IMR-90 (cell line): ENCODE data around the gene EDIL3. TPM values are rescaled to one million over a fixed set of nuclear protein-coding genes. Genes with fewer than 3 reads are reported as not detected.

ENCODE experiments used
- ATAC-seq: fragments of 200-7000 bp; cut with Tn5 transposase; 2 replicates; pipeline ENCODE4 v1.9.1; 2020; ENCODE audit warnings: low read depth, mild to moderate bottlenecking, moderate library complexity
- BruUV-seq: library from RNA; stranded (reverse); fragments of 400-500 nt; replicated peaks from 2 replicates; lab custom pipeline; 2021; lab: Mats Ljungman, UMichigan
- CTCF ChIA-PET: fragments of 300-600 bp; formaldehyde crosslinking; extraction: SDS; loops from one replicate; lab custom pipeline; 2021; ENCODE audit warnings: antibody characterized with exemption; lab: Yijun Ruan, JAX
- POLR2A ChIA-PET: fragments of 300-600 bp; sonication (Branson Sonifier 250); formaldehyde crosslinking; loops from one replicate; lab custom pipeline; 2022; ENCODE audit warnings: antibody characterized with exemption; ENCODE audit not compliant: unreplicated experiment; lab: Charles Lee
- DNase-seq: peaks from one replicate; pipeline ENCODE4 v3.0.0; 2013
- H2AFZ ChIP-seq: replicated peaks from 2 replicates; pipeline ENCODE3; 2013; ENCODE audit warnings: low read length, mild to moderate bottlenecking; ENCODE audit not compliant: poor library complexity
- H2AK5ac ChIP-seq: 2 replicates; pipeline ENCODE4 v1.6.1; 2013; ENCODE audit warnings: low read depth, low read length, inconsistent platforms
- H2AK9ac ChIP-seq: replicated peaks from 2 replicates; pipeline ENCODE3; 2013; ENCODE audit warnings: mild to moderate bottlenecking, low read depth, low read length, moderate library complexity; ENCODE audit not compliant: poor library complexity
- H2BK120ac ChIP-seq: 2 replicates; pipeline ENCODE4 v1.6.1; 2013; ENCODE audit warnings: low read depth, low read length, inconsistent platforms
- H2BK15ac ChIP-seq: 3 replicates; pipeline ENCODE4 v1.6.1; 2013; ENCODE audit warnings: low read depth, low read length, inconsistent platforms
- H2BK20ac ChIP-seq: 2 replicates; pipeline ENCODE4 v1.6.1; 2013; ENCODE audit warnings: low read depth, mild to moderate bottlenecking, inconsistent platforms, low read length, moderate library complexity
- H2BK5ac ChIP-seq: 2 replicates; pipeline ENCODE4 v1.6.1; 2013; ENCODE audit warnings: mild to moderate bottlenecking, low read depth, low read length, inconsistent platforms; ENCODE audit not compliant: poor library complexity, severe bottlenecking
- H3K14ac ChIP-seq: replicated peaks from 2 replicates; pipeline ENCODE4 v1.6.1; 2013; ENCODE audit warnings: low read depth, low read length, inconsistent platforms
- H3K18ac ChIP-seq: 2 replicates; pipeline ENCODE4 v1.6.1; 2013; ENCODE audit warnings: low read depth, low read length, control low read depth
- H3K23ac ChIP-seq: 2 replicates; pipeline ENCODE4 v1.6.1; 2013; ENCODE audit warnings: low read depth, low read length, inconsistent platforms
- H3K27ac ChIP-seq: 2 replicates; pipeline ENCODE4 v1.5.1; 2013; ENCODE audit warnings: mild to moderate bottlenecking, control low read depth, low read length; ENCODE audit not compliant: insufficient read depth
- H3K27me3 ChIP-seq: 2 replicates; pipeline ENCODE4 v1.6.1; 2013; ENCODE audit warnings: low read length; ENCODE audit not compliant: control insufficient read depth, insufficient read depth
- H3K36me3 ChIP-seq: 2 replicates; pipeline ENCODE4 v1.6.1; 2013; ENCODE audit warnings: low read length, mixed read lengths; ENCODE audit not compliant: control insufficient read depth, insufficient read depth
- H3K4ac ChIP-seq: 2 replicates; pipeline ENCODE4 v1.6.1; 2013; ENCODE audit warnings: low read depth, low read length, inconsistent platforms
- H3K4me1 ChIP-seq: 2 replicates; pipeline ENCODE4 v1.6.1; 2013; ENCODE audit warnings: low read length, mixed read lengths; ENCODE audit not compliant: control insufficient read depth, insufficient read depth
- H3K4me2 ChIP-seq: 2 replicates; pipeline ENCODE4 v1.6.1; 2013; ENCODE audit warnings: low read depth, mild to moderate bottlenecking, control low read depth, low read length, moderate library complexity
- H3K4me3 ChIP-seq: 2 replicates; pipeline ENCODE4 v1.5.1; 2013; ENCODE audit warnings: low read depth, mild to moderate bottlenecking, control low read depth, low read length, moderate library complexity; ENCODE audit not compliant: insufficient read depth
- H3K56ac ChIP-seq: 2 replicates; pipeline ENCODE4 v1.6.1; 2013; ENCODE audit warnings: low read length, inconsistent platforms; ENCODE audit not compliant: insufficient read depth; ENCODE audit errors: extremely low read depth
- H3K79me1 ChIP-seq, 2 experiments: 2 replicates each; pipeline ENCODE4 v1.6.1; 2013; ENCODE audit warnings: low read length in 2 of 2, inconsistent platforms in 1 of 2, low read depth in 1 of 2
- H3K9ac ChIP-seq: 2 replicates; pipeline ENCODE4 v1.6.1; 2013; ENCODE audit warnings: low read depth, low read length, control low read depth
- H3K9me1 ChIP-seq: 2 replicates; pipeline ENCODE4 v1.6.1; 2013; ENCODE audit warnings: low read length, inconsistent platforms; ENCODE audit not compliant: insufficient read depth
- H3K9me3 ChIP-seq: 2 replicates; pipeline ENCODE4 v1.6.1; 2013; ENCODE audit warnings: low read length; ENCODE audit not compliant: control insufficient read depth, insufficient read depth
- H4K20me1 ChIP-seq: 2 replicates; pipeline ENCODE4 v1.6.1; 2013; ENCODE audit warnings: low read length, inconsistent platforms; ENCODE audit not compliant: insufficient read depth
- H4K5ac ChIP-seq: 2 replicates; pipeline ENCODE4 v1.6.1; 2013; ENCODE audit warnings: mild to moderate bottlenecking, low read depth, low read length, control low read depth
- H4K8ac ChIP-seq, 2 experiments: 2 replicates each; pipeline ENCODE4 v1.6.1; 2013; ENCODE audit warnings: low read depth in 2 of 2, low read length in 2 of 2, control low read depth in 1 of 2, inconsistent platforms in 1 of 2
- H4K91ac ChIP-seq: 2 replicates; pipeline ENCODE4 v1.6.1; 2013; ENCODE audit warnings: low read depth, low read length, inconsistent platforms; ENCODE audit not compliant: insufficient read depth
- MAFK ChIP-seq: IDR thresholded peaks from 2 replicates; pipeline ENCODE4 v1.6.1; 2012; ENCODE audit warnings: low read depth, low read length, improper control_type of control experiment
- NFE2L2 ChIP-seq: fragments of 150-350 bp; IDR thresholded peaks from 2 replicates; pipeline ENCODE4 v1.6.1; 2016; ENCODE audit warnings: low read depth, mild to moderate bottlenecking, low read length
- WGBS, 2 experiments: methylation state at CpG; one replicate each; pipeline versions ENCODE4 v1.1.5 to v1.1.7; 2013; ENCODE audit warnings: missing lambda C conversion rate in 2 of 2; ENCODE audit not compliant: insufficient read length in 1 of 2; ENCODE audit errors: extremely low coverage in 2 of 2; 5-methylcytosine and 5-hydroxymethylcytosine counted together
- dilution Hi-C: fragments of 300-500 bp; cut with HindIII; formaldehyde crosslinking; loops from one replicate; pipeline ENCODE4 v1.14.3; 2018; ENCODE audit warnings: low sequenced_read_pairs; ENCODE audit not compliant: unreplicated experiment
- in situ Hi-C: fragments of 300-500 bp; cut with MboI; formaldehyde crosslinking; loops from 3 replicates; pipeline ENCODE4 v1.14.3; 2019; ENCODE audit warnings: low sequenced_read_pairs, inconsistent platforms, mixed read lengths
- intact Hi-C: fragments of 100-400 bp; cut with micrococcal nuclease; formaldehyde crosslinking; loops from 2 replicates; pipeline ENCODE4 v1.10.0; 2022
- polyA plus RNA-seq, 3 experiments: library from polyadenylated mRNA; depleted of rRNA; stranded (reverse); fragments of >200 nt; gene quantifications; 2 replicates each; pipeline ENCODE4 v1.2.3, GENCODE V29; 2012; ENCODE audit warnings: low replicate concordance in 1 of 3
- total RNA-seq: library from RNA; depleted of rRNA; stranded (reverse); fragments of >200 nt; gene quantifications from 2 replicates; pipeline ENCODE4 v1.2.3, GENCODE V29; 2012

Gene EDIL3
- total and polyA plus RNA-seq, 2 of the 4 experiments (the other 2 are of a cell fraction) = 55.5 to 82.8 TPM

GRCh38 chr5:84372066-84372695, 12.5 kb downstream of the EDIL3 start:
- no peak overlapping the region for H2AFZ ChIP-seq
- ChIA-PET CTCF (interaction anchor here (0.6 kb wide), 1 partner anchor 407 kb away, joined by 3 read pairs; no protein-coding TSS in a partner anchor), POLR2A (no interaction called here)
- peak overlapping the region; percentile 57; the same call in 1 of the 2 replicates for H4K5ac ChIP-seq
- peak overlapping the region; percentile 6; the same call in 1 of the 2 replicates for H3K4me3 ChIP-seq
- no peaks in the 10 kb centered on the region for H3K36me3 ChIP-seq
- no peak overlapping the region for H2AK5ac ChIP-seq
- no peaks in the 10 kb centered on the region for H4K20me1 ChIP-seq
- no peak overlapping the region for H4K91ac ChIP-seq
- H3K18ac ChIP-seq = peak overlapping the region; percentile 80; the same call in 1 of the 2 replicates
- no peak overlapping the region for H2BK15ac ChIP-seq
- no CpG with 5 or more reads among the region's 9 CpGs for WGBS, 2 experiments
- intact Hi-C loops = no loop called here
- TF ChIP-seq MAFK (0 out of 2 replicates have a peak, but pooled peaks have one; percentile 9), NFE2L2 (no peak)
- H3K4me2 ChIP-seq = peak overlapping the region; percentile 84
- H3K23ac ChIP-seq = peak overlapping the region; percentile 36; the same call in 1 of the 2 replicates
- H3K4me1 ChIP-seq = peaks cover 7% of the 10 kb centered on the region; the same call in 1 of the 2 replicates
- 0 out of 4 replicates have a peak overlapping the region, but pooled peaks of 1 of the 2 experiments have one; percentile 24 for H4K8ac ChIP-seq
- ATAC-seq = peak; percentile 89
- no peaks in the 10 kb centered on the region for H3K9me3 ChIP-seq
- peaks cover 19 to 30% of the 10 kb centered on the region in 2 experiments for H3K79me1 ChIP-seq
- no peaks in the 10 kb centered on the region for H3K27me3 ChIP-seq
- peaks cover 3% of the 10 kb centered on the region; the same call in 1 of the 2 replicates for H3K9me1 ChIP-seq
- no peak overlapping the region for H3K56ac ChIP-seq
- H2AK9ac ChIP-seq = no peak overlapping the region
- dilution Hi-C loops = no loop called here
- peak overlapping the region; percentile 33; the same call in 1 of the 2 replicates for H2BK20ac ChIP-seq
- H2BK120ac ChIP-seq = peak overlapping the region; percentile 54; the same call in 1 of the 2 replicates
- H3K9ac ChIP-seq = peak overlapping the region; percentile 60; the same call in 1 of the 2 replicates
- H3K14ac ChIP-seq = no peak overlapping the region
- in situ Hi-C loops = no loop called here
- peak overlapping the region; percentile 91 for H2BK5ac ChIP-seq
- no TSS peak for BruUV-seq
- no peak overlapping the region for H3K4ac ChIP-seq
- DNase-seq = peak; percentile 75
- H3K27ac ChIP-seq = no peak overlapping the region; the same call in 1 of the 2 replicates
